ENCODE results near the gene DNAJC5G.
"Not testable (repeated sequence)": the region's sequence is repeated elsewhere in the genome, so short reads cannot be mapped to it uniquely, and the experiment has no call there.

The DNAJC5G gene

GRCh38 chr2:27308359-27308881, 33.2 kb downstream of the DNAJC5G start, which contains the start of gene UCN:
Gene UCN (minus strand): TSS chr2:27308445. CDS start chr2:27307895, 550 bp downstream.
- DNase-seq (ENCODE audit: low read depth in 2 of 2): no peak

GRCh38 chr2:27309651-27310050, 34.4 kb downstream of the DNAJC5G start:
- no peak for DNase-seq (ENCODE audit: low read depth in 2 of 2)

- no peak for DNase-seq (ENCODE audit: low read depth in 2 of 2)
Measured at GRCh38 chr2:27312152-27312551, 36.9 kb downstream of the DNAJC5G start.

- no peak for DNase-seq (ENCODE audit: low read depth in 2 of 2)
Measured at GRCh38 chr2:27313882-27314645, 38.8 kb downstream of the DNAJC5G start.

GRCh38 chr2:27314709-27315108, 39.5 kb downstream of the DNAJC5G start:
- DNase-seq (ENCODE audit: low read depth in 2 of 2): no peak

GRCh38 chr2:27315122-27315521, 39.9 kb downstream of the DNAJC5G start:
- DNase-seq (ENCODE audit: low read depth in 2 of 2): no peak

GRCh38 chr2:27316655-27317412, 41.6 kb downstream of the DNAJC5G start:
- DNase-seq (ENCODE audit: low read depth in 2 of 2): no peak

GRCh38 chr2:27319839-27320238, 44.6 kb downstream of the DNAJC5G start:
- not testable (repeated sequence) for DNase-seq (ENCODE audit: low read depth in 2 of 2)

GRCh38 chr2:27320958-27321543, 45.8 kb downstream of the DNAJC5G start:
- no peak for DNase-seq (ENCODE audit: low read depth in 2 of 2)

GRCh38 chr2:27322301-27322765, 47.1 kb downstream of the DNAJC5G start:
- DNase-seq (ENCODE audit: low read depth in 2 of 2): no peak

- DNase-seq (ENCODE audit: low read depth in 2 of 2): peak; percentile 52 to 78
Measured at GRCh38 chr2:27322766-27323595, 47.7 kb downstream of the DNAJC5G start, which contains the start of gene MPV17. Gene MPV17 (minus strand): TSS chr2:27323097. CDS start chr2:27322517, 580 bp downstream.

- no peak for DNase-seq (ENCODE audit: low read depth in 2 of 2)
Measured at GRCh38 chr2:27323596-27324285, 48.5 kb downstream of the DNAJC5G start.

- no peak for DNase-seq (ENCODE audit: low read depth in 2 of 2)
Measured at GRCh38 chr2:27324720-27325119, 49.5 kb downstream of the DNAJC5G start.
